Non-pigmented ciliary epithelial cell (primary cell): ENCODE results near the gene TRDN.
"Not testable (repeated sequence)": the region's sequence is repeated elsewhere in the genome, so short reads cannot be mapped to it uniquely, and the experiment has no call there.

ENCODE experiments used
- DNase-seq: peaks from one replicate; pipeline ENCODE4 v3.0.0-alpha.2; 2010; ENCODE audit warnings: low read depth

The TRDN gene

GRCh38 chr6:123402052-123402451 lies 234.7 kb downstream of the TRDN start:
- no peak for DNase-seq

GRCh38 chr6:123398072-123398471 lies 238.7 kb downstream of the TRDN start:
- DNase-seq, result no peak

GRCh38 chr6:123393331-123393730 lies 243.4 kb downstream of the TRDN start:
- no peak for DNase-seq

- no peak for DNase-seq
These were observed 253.0 kb downstream of the TRDN start for GRCh38 chr6:123383718-123384117.

GRCh38 chr6:123380257-123380656 lies 256.5 kb downstream of the TRDN start:
- peak; percentile 1 for DNase-seq

GRCh38 chr6:123372737-123373136 lies 264.0 kb downstream of the TRDN start:
- DNase-seq, result no peak

- no peak for DNase-seq
These were observed 272.8 kb downstream of the TRDN start for GRCh38 chr6:123363912-123364311.

GRCh38 chr6:123360359-123360758 lies 276.4 kb downstream of the TRDN start:
- no peak for DNase-seq

GRCh38 chr6:123352705-123353104 lies 284.0 kb downstream of the TRDN start:
- no peak for DNase-seq

GRCh38 chr6:123352279-123352678 lies 284.5 kb downstream of the TRDN start:
- no peak for DNase-seq

GRCh38 chr6:123343836-123344235 lies 292.9 kb downstream of the TRDN start:
- DNase-seq, result no peak

GRCh38 chr6:123338394-123338793 lies 298.4 kb downstream of the TRDN start:
- DNase-seq, result no peak

GRCh38 chr6:123333000-123333756 lies 303.6 kb downstream of the TRDN start:
- DNase-seq, result no peak

GRCh38 chr6:123332070-123332469 lies 304.7 kb downstream of the TRDN start:
- DNase-seq, result no peak

- no peak for DNase-seq
These were observed 307.4 kb downstream of the TRDN start for GRCh38 chr6:123329337-123329736.

- DNase-seq, result peak; percentile 17
These were observed 313.1 kb downstream of the TRDN start for GRCh38 chr6:123323452-123324329.

GRCh38 chr6:123321020-123321419 lies 315.7 kb downstream of the TRDN start:
- DNase-seq, result no peak

- no peak for DNase-seq
These were observed 319.9 kb downstream of the TRDN start for GRCh38 chr6:123316733-123317323.

- not testable (repeated sequence) for DNase-seq
These were observed 322.3 kb downstream of the TRDN start for GRCh38 chr6:123314459-123314858.

- DNase-seq, result no peak
These were observed 327.6 kb downstream of the TRDN start for GRCh38 chr6:123309130-123309529.

- DNase-seq, result no peak
These were observed 330.4 kb downstream of the TRDN start for GRCh38 chr6:123306334-123306733.

- no peak for DNase-seq
These were observed 341.1 kb downstream of the TRDN start for GRCh38 chr6:123295672-123296071.

GRCh38 chr6:123295181-123295580 lies 341.6 kb downstream of the TRDN start:
- DNase-seq, result no peak
